ENCODE measurements around the gene SMLR1.
A peak's percentile ranks its signal among the peaks of the same experiment; 100 is the strongest.
"Not testable (repeated sequence)": the region's sequence is repeated elsewhere in the genome, so short reads cannot be mapped to it uniquely, and the experiment has no call there.

The SMLR1 gene

GRCh38 chr6:130787726-130788500, 39.3 kb upstream of the SMLR1 start:
- no peak overlapping the region for H3K4me3 ChIP-seq (ENCODE audit: low read depth, low read length)
- in situ Hi-C loops (cut with HindIII; ENCODE audit: low sequenced_read_pairs), result no loop called here
- no peak for DNase-seq (ENCODE audit: low read depth)
- no peak for TF ChIP-seq CTCF (IDR thresholded peaks at IDR 0.05; ENCODE audit: low read depth, low read length, missing control alignments)

- no peak for DNase-seq (ENCODE audit: low read depth)
- no peak for TF ChIP-seq CTCF (IDR thresholded peaks at IDR 0.05; ENCODE audit: low read depth, low read length, missing control alignments)
- in situ Hi-C loops (cut with HindIII; ENCODE audit: low sequenced_read_pairs), result no loop called here
- no peak overlapping the region for H3K4me3 ChIP-seq (ENCODE audit: low read depth, low read length)
Observed at GRCh38 chr6:130788954-130789353, 38.3 kb upstream of the SMLR1 start.

- no peak for TF ChIP-seq CTCF (IDR thresholded peaks at IDR 0.05; ENCODE audit: low read depth, low read length, missing control alignments)
- in situ Hi-C loops (cut with HindIII; ENCODE audit: low sequenced_read_pairs), result no loop called here
- H3K4me3 ChIP-seq (ENCODE audit: low read depth, low read length), result no peak overlapping the region
- DNase-seq (ENCODE audit: low read depth), result no peak
Observed at GRCh38 chr6:130794010-130794697, 33.1 kb upstream of the SMLR1 start.

GRCh38 chr6:130794738-130795137, 32.5 kb upstream of the SMLR1 start:
- H3K4me3 ChIP-seq (ENCODE audit: low read depth, low read length), result no peak overlapping the region
- in situ Hi-C loops (cut with HindIII; ENCODE audit: low sequenced_read_pairs), result no loop called here
- TF ChIP-seq CTCF (IDR thresholded peaks at IDR 0.05; ENCODE audit: low read depth, low read length, missing control alignments), result no peak
- DNase-seq (ENCODE audit: low read depth), result no peak

- no peak for TF ChIP-seq CTCF (IDR thresholded peaks at IDR 0.05; ENCODE audit: low read depth, low read length, missing control alignments)
- no peak overlapping the region for H3K4me3 ChIP-seq (ENCODE audit: low read depth, low read length)
- in situ Hi-C loops (cut with HindIII; ENCODE audit: low sequenced_read_pairs), result no loop called here
- DNase-seq (ENCODE audit: low read depth), result peak; percentile 55
Observed at GRCh38 chr6:130796313-130796905, 30.8 kb upstream of the SMLR1 start.

- in situ Hi-C loops (cut with HindIII; ENCODE audit: low sequenced_read_pairs), result no loop called here
- DNase-seq (ENCODE audit: low read depth), result no peak
- TF ChIP-seq CTCF (IDR thresholded peaks at IDR 0.05; ENCODE audit: low read depth, low read length, missing control alignments), result no peak
- H3K4me3 ChIP-seq (ENCODE audit: low read depth, low read length), result no peak overlapping the region
Observed at GRCh38 chr6:130797061-130797460, 30.1 kb upstream of the SMLR1 start.

- H3K4me3 ChIP-seq (ENCODE audit: low read depth, low read length); DNase-seq (ENCODE audit: low read depth); in situ Hi-C loops (cut with HindIII; ENCODE audit: low sequenced_read_pairs): not testable (repeated sequence)
Observed at GRCh38 chr6:130801368-130801767, 25.8 kb upstream of the SMLR1 start.

Measured in astrocyte of the cerebellum (primary cell).